Gastrocnemius medialis (tissue), 4 donors: ENCODE data around the gene PSMC6. TPM values are rescaled to one million over a fixed set of nuclear protein-coding genes. Genes with fewer than 3 reads are reported as not detected.

Experiments used
- ATAC-seq, 2 donors: fragments of 150-250 bp; one replicate each; pipeline ENCODE4 v1.9.1; 2016
- DNase-seq, 2 donors: peaks; one replicate each; pipeline ENCODE4 v3.0.0-alpha.2; 2019
- H3K27ac ChIP-seq, 4 donors: fragments of 200-600 bp; sonication (generic); 1 replicate in 1 of 4; 2 replicates in 3 of 4; pipeline ENCODE4 v1.5.1; 2016 to 2018; ENCODE audit warnings: mild to moderate bottlenecking in 2 of 4, moderate library complexity in 1 of 4
- H3K27me3 ChIP-seq, 3 donors: fragments of 200-600 bp; sonication (generic) in 2 of 3; 1 replicate in 1 of 3; 2 replicates in 2 of 3; pipeline versions ENCODE4 v1.5.1 to v1.6.0; 2016 to 2019; ENCODE audit warnings: mild to moderate bottlenecking in 1 of 3, moderate library complexity in 1 of 3
- H3K36me3 ChIP-seq, 2 donors: fragments of 200-600 bp; sonication (generic) in 1 of 2; one replicate each; pipeline ENCODE4 v1.5.1; 2017 to 2018
- H3K4me1 ChIP-seq, 2 donors: fragments of 200-600 bp; sonication (generic) in 1 of 2; one replicate each; pipeline ENCODE4 v1.5.1; 2016 to 2017; ENCODE audit warnings: mild to moderate bottlenecking in 2 of 2
- H3K4me3 ChIP-seq, 4 donors: fragments of 200-600 bp; sonication (generic) in 3 of 4; 1 replicate in 1 of 4; 2 replicates in 3 of 4; pipeline ENCODE4 v1.5.1; 2016 to 2019; ENCODE audit warnings: mild to moderate bottlenecking in 2 of 4
- H3K9me3 ChIP-seq, 3 donors: fragments of 200-600 bp; sonication (generic) in 2 of 3; 1 replicate in 1 of 3; 2 replicates in 2 of 3; pipeline ENCODE4 v1.5.1; 2016 to 2019
- POLR2A ChIP-seq, 2 donors: fragments of 450-650 bp; IDR thresholded peaks; one replicate each; pipeline ENCODE4 v1.6.1; 2017; ENCODE audit warnings: antibody characterized with exemption in 2 of 2, mild to moderate bottlenecking in 2 of 2, moderate library complexity in 2 of 2
- in situ Hi-C, 4 donors: fragments of 200-750 bp; cut with MboI; loops; one replicate each; pipeline versions ENCODE4 v1.15.0 to v1.8.0; 2017; ENCODE audit warnings: low sequenced_read_pairs in 4 of 4
- intact Hi-C: fragments of 100-400 bp; cut with DNase I; formaldehyde crosslinking; loops from one replicate; pipeline ENCODE4 v1.15.1; 2023; ENCODE audit warnings: low total_unique reads
- total RNA-seq, 4 donors: library from RNA; depleted of rRNA; stranded (reverse); fragments of >200 nt; gene quantifications; one replicate each; pipeline versions ENCODE4 v1.1.0 to v1.2.3, GENCODE V29; 2016
- TF ChIP-seq, protein P1 (sequence below), 5 experiments: fragments of 450-650 bp in 3 of 5; fragments of 200-600 bp in 2 of 5; sonication (generic) in 2 of 5; IDR thresholded peaks in 4 of 5; conservative IDR thresholded peaks in 1 of 5; 1 replicate in 4 of 5; 2 replicates in 1 of 5; pipeline ENCODE4 v1.5.1; 2016 to 2019; ENCODE audit warnings: antibody characterized with exemption in 5 of 5, mild to moderate bottlenecking in 3 of 5, moderate library complexity in 3 of 5

The PSMC6 gene
- 100 to 1,000 TPM; 158 to 251 (median 178) TPM for total RNA-seq

DNA sequence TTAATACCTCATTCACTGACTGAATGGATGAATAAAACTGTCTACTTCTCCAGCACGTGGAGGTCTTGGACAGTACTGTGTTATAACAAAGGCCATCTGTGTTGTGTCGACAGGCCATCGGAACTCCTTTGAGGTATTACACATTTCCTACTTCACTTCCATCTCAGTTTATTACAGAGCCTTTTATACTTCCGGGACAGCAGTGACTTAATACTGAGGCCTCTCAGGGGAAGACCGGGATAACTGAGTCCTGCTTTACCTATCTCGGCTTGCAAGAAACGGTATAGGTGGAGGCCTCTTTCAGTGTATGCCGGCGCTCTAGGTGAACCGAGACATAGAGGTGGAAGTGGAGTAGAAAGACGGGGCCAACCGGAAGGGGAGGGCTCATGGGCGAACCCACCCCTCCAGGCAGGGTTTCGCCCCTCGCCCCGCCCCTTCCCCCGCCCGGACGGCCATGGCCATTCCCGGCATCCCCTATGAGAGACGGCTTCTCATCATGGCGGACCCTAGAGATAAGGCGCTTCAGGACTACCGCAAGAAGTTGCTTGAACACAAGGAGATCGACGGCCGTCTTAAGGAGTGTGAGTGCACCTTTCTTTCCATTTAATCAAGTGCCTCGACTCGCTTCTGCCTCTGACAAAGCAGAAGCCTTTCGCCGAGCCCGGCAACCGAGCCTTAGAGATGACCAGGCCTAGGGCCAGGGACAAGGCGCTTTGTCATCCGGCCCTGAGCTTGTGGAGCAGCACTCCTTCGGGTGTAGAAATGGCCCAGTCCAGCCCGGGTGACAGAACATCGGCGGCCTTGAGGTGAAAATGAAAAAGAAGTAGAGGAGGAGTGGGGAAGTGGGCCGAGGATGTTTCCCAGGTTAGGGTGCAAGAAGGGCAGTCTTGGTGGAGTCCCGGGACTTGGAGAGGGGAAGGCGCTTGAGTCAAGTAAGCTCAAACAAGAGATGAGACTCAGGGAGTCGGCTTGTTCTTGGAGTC, at the start of gene PSMC6:
TSS of gene PSMC6 (plus strand) at position 477 of the 983 bp plus-strand sequence. CDS start at position 497, 20 bp downstream.
- DNase-seq, result peak; percentile 93 to 94
- peak within 1 kb of the TSS; percentile 76 to 94 (median 88) for H3K4me3 ChIP-seq
- peaks cover 16 to 20% of the 10 kb centered on the region in 2 donors for H3K4me1 ChIP-seq
- TF ChIP-seq POLR2A (IDR thresholded peaks at IDR 0.05), result peak; percentile 67 to 78
- TF ChIP-seq, protein P1, sequence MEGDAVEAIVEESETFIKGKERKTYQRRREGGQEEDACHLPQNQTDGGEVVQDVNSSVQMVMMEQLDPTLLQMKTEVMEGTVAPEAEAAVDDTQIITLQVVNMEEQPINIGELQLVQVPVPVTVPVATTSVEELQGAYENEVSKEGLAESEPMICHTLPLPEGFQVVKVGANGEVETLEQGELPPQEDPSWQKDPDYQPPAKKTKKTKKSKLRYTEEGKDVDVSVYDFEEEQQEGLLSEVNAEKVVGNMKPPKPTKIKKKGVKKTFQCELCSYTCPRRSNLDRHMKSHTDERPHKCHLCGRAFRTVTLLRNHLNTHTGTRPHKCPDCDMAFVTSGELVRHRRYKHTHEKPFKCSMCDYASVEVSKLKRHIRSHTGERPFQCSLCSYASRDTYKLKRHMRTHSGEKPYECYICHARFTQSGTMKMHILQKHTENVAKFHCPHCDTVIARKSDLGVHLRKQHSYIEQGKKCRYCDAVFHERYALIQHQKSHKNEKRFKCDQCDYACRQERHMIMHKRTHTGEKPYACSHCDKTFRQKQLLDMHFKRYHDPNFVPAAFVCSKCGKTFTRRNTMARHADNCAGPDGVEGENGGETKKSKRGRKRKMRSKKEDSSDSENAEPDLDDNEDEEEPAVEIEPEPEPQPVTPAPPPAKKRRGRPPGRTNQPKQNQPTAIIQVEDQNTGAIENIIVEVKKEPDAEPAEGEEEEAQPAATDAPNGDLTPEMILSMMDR (IDR thresholded peaks at IDR 0.05 in 4 of 5, conservative IDR thresholded peaks at IDR 0.05 in 1 of 5), result no peak
- in situ Hi-C loops (no loop called here), intact Hi-C loops (loop anchor here (1.0 to 5.0 kb wide), 4 partner anchors 23 to 245 kb away; partner anchors contain the start of genes FERMT2, GNPNAT1 and STYX)
- peak; percentile 98 for ATAC-seq
- no peaks in the 10 kb centered on the region for H3K9me3 ChIP-seq
- peaks cover 6 to 37% of the 10 kb centered on the region in 2 donors for H3K36me3 ChIP-seq
- H3K27me3 ChIP-seq, result no peaks in the 10 kb centered on the region
- peak within 1 kb of the TSS; percentile 92 to 95 (median 94) for H3K27ac ChIP-seq

DNA sequence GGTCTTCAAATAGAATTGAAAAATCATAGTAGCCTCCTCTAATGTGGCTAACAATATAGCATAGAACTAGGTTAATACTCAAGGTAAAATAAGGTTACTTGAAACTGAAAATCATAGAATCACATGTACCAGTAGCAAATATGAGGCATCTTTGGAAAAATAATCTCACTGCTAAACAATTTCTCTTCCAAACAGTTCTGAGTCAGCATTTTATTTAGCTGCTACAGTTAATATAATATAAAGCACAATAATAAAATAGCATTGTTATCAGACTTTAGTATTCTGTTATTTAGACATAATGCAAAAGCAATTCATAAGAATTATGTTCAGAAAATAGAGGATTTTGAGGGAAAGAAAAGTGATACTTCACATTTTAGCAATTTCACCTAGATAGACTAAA, 46.7 kb upstream of the PSMC6 start:
- H3K4me1 ChIP-seq, result no peaks in the 10 kb centered on the region
- in situ Hi-C loops, result no loop called here
- TF ChIP-seq, protein P1 (IDR thresholded peaks at IDR 0.05 in 4 of 5, conservative IDR thresholded peaks at IDR 0.05 in 1 of 5), result no peak
- no peak for TF ChIP-seq POLR2A (IDR thresholded peaks at IDR 0.05)
- DNase-seq, result no peak
- H3K4me3 ChIP-seq, result no peak overlapping the region
- intact Hi-C loops, result no loop called here
- peaks cover 0 to 46% of the 10 kb centered on the region in 2 donors for H3K36me3 ChIP-seq
- no peaks in the 10 kb centered on the region for H3K9me3 ChIP-seq
- H3K27ac ChIP-seq, result no peak overlapping the region
- H3K27me3 ChIP-seq, result no peaks in the 10 kb centered on the region
- no peak for ATAC-seq

DNA sequence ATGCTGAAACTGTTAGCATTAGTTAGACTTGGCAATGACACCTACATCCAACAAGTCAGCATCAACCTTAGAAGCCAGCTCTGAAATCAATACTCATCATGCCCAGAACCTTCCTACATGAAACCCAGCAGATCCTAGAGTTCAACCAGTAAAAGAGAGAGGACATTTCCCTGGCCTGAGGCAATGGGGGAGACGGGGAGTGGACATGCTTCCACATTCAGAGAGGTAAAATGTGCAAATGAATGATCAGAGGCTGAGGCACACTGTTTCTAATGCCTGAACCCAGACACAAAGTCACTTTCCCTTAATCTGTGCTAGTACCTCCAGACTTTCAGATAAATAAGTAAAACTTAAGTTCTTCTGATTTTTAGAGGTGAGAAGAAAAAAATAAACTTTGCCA, 46.2 kb upstream of the PSMC6 start:
- H3K4me3 ChIP-seq, result no peak overlapping the region
- no peaks in the 10 kb centered on the region for H3K27me3 ChIP-seq
- DNase-seq (no peak), ATAC-seq (no peak)
- in situ Hi-C loops, result no loop called here
- H3K27ac ChIP-seq, result no peak overlapping the region
- H3K9me3 ChIP-seq, result no peaks in the 10 kb centered on the region
- H3K36me3 ChIP-seq, result peaks cover 0 to 47% of the 10 kb centered on the region in 2 donors
- TF ChIP-seq, protein P1 (IDR thresholded peaks at IDR 0.05 in 4 of 5, conservative IDR thresholded peaks at IDR 0.05 in 1 of 5), result no peak
- TF ChIP-seq POLR2A (IDR thresholded peaks at IDR 0.05), result no peak
- intact Hi-C loops, result no loop called here
- H3K4me1 ChIP-seq, result no peaks in the 10 kb centered on the region

DNA sequence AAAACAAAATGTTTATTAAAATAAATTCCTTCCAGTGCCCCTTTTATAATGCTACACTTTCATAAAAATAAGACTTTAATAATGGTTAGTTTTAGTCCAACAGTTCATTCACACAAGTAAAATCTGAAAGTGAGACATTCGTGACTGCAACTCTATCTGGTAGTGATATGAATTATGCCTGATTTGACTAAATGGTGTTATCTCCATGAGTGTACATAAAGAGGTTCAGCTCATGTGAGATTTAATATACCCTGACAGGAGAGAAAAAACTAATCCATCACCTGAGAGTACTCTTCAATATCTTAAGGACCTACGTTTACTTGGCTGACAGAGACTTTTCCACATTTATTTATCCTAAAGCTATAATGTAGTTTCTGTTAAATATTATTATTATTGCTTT, 45.7 kb upstream of the PSMC6 start:
- H3K27me3 ChIP-seq, result no peaks in the 10 kb centered on the region
- no peak for DNase-seq
- H3K36me3 ChIP-seq, result peaks cover 0 to 45% of the 10 kb centered on the region in 2 donors
- no peak overlapping the region for H3K27ac ChIP-seq
- H3K4me3 ChIP-seq, result no peak overlapping the region
- ATAC-seq, result no peak
- H3K4me1 ChIP-seq, result no peaks in the 10 kb centered on the region
- intact Hi-C loops (no loop called here), in situ Hi-C loops (no loop called here)
- H3K9me3 ChIP-seq, result no peaks in the 10 kb centered on the region
- TF ChIP-seq, protein P1 (IDR thresholded peaks at IDR 0.05 in 4 of 5, conservative IDR thresholded peaks at IDR 0.05 in 1 of 5), result no peak
- no peak for TF ChIP-seq POLR2A (IDR thresholded peaks at IDR 0.05)
